NCI-H446 (cell line): ENCODE results near the gene PDCD1.

Experiments
- DNase-seq, 2 experiments: peaks; one replicate each; lab custom pipeline; 2025; lab: John Stamatoyannopoulos, UW

The PDCD1 gene

DNA sequence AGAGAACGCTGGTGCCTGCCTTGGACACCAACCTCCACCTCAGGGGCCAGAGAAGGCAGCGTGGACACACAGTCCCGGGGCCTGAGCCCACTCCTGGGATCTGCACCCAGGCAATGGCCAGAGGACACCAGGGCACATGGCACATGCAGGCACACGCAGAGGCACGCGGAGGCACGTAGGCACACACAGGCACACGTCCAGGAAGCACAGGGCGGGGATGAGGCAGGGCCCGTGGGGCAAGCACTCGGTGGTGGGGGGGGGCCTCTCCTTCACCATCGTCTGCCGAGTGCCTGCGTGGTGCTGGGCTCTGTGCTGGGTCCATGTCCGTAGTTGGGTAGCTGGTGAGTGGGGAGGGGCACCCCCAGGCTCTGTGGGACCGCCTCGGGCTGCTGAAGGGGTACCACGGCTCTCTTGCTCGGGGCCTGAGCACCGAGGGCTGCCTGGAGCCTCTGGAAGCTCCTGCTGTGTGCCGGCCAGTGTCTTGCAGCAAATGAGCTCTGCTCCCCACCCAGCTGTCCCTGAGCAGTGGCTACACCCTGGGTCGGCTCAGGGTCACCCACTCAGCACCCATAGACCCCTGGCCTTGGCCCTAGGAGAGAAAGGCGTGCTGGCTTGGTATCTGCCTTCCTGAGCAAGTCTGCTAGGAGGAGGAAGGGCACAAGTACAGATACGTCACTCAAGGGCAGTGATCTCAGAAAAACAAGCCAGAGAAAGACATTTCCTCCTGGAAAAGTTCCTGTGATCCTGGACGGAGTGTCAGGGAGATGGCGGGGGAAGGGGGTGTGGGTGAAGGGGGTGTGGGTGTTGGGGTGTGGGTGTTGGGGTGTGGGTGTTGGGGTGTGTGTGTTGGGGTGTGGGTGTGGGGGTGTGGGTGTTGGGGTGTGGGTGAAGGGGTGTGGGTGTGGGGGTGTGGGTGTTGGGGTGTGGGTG, 37.3 kb upstream of the PDCD1 start:
- DNase-seq: no peak

DNA sequence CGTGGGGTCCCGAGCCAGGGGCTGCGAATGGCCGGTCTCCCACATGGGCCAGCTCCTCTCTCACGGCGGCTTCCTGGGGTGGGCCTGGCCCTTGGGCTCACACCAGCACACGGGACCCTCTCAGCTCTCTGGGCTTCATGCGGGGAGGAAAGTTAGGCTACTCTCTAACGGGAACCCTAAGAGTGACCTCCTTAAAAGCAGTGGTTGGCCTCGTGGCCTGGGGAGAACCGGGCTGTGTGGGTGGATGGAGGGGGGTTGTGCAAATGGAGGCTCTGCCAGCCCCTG, 36.7 kb upstream of the PDCD1 start:
- no peak for DNase-seq

DNA sequence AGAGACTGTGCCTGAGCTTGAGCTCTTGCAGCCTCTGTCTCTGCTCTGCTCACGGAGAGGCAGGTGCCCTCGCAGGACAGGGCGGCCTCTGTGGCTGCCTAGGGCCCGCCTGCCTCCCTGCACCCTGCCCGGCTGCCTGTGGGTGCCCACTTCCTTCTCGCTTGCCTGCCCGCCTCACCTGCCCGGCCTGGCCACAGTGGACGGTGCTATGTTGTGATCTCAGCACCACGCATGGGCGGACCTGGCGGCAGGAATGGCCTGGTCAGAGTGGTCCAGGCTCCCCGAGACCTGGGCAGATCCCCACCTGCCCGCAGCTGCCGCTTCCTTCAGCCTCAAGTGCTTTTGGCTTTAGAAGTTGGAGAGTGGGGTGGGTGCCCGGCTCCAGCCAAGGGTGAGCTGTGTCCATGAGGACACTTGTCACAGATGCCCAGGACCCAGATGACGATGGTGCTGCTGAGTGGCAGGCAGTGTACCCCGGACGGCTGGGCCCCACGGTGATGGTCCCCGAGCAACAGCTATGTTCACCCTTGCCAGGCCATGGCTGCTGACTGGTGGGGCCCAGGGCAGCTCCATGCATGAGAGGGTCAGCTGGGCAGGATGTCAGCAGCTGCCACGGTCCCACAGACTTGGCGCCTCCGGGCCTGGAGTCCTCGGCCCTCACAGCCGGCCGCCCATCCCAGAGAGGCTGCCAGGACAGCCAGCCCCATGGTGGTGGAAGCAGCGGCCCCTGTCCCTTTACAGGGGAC, 36.2 kb upstream of the PDCD1 start:
- DNase-seq: no peak

DNA sequence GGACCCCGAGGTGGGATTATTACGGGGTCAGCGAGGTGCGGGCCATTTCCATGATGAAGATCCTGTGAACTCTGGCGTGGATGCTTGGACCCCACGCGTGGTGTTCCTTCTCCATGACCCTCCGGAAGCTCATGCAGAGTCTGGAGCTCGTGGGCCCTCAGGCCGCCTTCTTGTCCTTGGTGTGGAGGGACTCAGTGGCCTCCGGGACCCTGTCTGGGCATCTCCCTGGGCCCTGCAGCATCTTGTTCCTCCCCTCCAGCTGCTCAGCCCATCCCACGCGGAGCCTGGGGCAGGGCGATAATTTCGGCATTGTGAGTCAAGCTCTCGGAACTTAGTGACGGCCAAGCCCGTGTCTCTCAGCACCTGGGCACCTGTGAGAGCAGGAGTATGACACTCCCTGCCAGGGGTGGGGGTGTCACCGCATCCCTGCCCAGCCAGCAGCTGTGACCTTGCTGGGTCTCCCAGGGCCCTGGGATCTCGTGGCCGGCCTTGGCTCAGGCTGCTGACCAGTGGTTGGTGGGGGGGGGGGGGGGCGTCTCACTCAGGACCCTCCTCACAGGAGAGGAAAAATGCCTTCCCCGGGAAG, 35.5 kb upstream of the PDCD1 start:
- DNase-seq: no peak

DNA sequence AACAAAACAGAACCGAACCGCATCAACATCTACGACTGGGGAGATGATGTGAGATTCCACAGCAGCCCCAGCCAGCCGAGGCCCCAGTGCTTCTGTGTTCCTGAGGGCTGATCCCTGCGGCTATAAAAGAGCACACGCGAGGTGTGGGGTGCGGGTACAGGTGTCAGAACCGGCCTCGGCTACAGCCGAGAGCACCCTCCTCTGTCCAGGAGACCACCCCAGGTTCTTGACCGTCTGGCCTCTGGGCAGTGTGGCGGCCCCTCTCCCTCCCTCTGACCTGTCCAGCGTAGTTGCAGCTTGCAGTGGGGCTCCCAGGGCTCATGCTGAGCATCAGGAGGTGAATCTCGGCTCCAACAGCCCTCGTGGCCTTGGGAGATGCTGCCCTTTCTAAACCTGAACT, 34.6 kb upstream of the PDCD1 start:
- DNase-seq: no peak

DNA sequence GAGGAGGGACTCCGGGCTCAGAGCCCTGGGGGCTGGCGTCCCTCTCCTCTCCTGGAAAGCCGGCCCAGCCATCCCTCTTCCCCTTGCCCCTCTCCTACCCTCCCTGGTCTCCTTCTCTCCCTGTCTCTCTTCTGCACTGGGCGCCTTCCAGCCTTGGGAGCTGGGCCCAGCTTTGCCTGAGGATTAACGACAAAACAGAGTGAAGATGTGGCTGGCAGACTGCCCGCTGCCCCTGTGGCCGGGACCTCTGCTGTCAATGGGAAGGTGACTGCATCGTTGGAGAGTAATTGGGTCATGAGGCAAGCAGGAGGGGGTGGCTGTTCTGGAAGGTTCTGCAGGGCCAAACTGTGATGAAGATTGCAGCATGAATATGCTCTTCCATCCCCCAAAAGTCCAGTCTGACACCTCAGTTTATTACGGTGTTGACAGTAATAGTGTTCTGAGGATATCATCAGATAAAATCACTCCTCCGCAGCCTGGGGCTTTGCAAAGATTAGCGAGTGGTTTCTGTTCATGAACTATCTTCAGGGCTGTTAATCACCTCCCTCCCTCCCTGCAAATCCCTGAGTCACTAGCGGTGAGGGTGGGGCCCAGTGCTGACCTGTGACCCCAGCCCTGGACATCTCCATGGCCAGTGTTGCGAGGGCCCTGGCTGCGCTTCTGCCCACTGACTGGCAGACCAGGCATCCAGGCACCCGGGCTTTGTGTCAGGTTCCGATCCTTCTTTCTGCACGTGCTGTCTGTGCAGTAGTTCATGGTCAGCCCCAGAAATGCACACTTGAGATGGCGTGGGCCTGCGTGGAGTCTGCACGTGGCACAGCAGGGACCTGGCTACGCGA, 33.8 kb upstream of the PDCD1 start:
- no peak for DNase-seq

DNA sequence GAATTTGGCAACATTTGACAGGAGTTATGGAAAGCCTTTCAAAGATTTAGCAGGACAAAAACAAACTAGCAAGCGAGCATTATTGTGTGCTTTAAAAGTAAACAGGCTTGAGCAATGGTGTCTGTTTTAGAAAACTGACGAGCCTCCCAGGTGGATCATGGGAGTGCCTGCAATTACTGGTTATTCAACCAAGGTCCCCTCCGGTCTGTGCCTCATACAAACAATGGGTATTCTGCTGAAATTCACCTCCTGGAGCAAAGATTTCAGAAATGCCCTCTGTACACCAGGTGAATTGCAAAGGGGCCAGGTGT, 33.2 kb upstream of the PDCD1 start:
- DNase-seq: no peak

DNA sequence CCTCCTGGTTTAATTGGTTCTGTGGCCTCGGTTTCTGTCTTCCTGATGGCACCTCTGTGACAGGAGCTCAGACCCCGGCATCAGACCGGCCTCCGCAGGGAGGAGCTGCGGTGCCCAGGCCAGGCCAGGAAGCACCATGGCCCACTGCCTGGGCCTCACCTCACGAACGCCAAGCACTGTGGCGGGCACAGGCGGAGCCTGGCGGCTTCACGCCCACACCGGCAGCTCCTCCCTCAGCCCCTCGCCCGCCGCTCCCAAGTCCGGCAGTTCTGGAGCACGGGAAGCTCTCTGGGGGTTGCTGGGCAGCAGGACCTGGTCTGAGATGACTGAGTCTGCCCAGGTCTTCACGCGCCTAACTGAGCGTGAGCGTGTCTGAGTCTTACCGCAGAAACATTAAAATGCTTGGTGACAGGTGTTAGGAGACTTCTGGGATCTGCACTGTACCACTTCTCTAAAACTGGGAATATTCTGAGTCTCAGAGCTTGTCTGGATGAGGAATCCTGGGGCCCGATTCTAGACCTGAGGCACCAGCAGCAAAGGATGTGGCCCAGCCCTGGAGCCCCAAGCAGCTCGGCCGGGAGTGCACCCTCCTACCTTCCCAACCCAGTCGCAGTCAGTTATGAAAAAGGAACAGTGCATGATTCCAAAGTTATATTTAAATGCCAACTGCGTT, 32.8 kb upstream of the PDCD1 start:
- no peak for DNase-seq

DNA sequence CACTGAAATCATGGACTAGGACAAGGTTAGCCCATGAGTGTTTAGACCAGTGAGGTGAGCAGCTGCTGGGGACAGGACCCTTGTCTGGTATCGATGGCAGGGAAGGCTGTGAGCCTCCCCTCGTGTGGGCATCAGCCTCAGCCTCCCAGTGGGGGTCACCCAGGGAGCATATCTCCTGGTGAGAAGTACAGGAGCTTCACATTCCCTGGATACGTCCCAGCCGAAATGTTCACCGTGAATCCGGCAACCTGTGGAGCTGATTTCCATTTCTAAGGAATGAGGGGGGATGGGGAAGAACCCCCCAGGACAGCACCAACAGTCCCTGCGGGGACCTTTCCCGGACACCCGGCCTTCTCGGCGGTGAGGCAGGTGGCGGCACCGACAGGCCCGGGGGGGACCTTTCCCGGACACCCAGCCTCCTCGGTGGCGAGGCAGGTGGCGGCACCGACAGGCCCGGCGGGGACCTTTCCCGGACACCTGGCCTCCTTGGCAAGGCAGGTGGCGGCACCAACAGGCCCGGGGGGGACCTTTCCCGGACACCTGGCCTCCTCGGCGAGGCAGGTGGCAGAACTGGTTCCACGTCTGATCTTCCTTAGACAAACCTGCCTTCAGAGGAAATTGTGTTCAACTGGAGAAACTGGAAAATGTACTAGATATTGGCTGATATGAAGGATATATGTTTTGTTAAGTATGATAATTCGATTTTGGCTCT, 32.0 kb upstream of the PDCD1 start:
- DNase-seq: no peak

DNA sequence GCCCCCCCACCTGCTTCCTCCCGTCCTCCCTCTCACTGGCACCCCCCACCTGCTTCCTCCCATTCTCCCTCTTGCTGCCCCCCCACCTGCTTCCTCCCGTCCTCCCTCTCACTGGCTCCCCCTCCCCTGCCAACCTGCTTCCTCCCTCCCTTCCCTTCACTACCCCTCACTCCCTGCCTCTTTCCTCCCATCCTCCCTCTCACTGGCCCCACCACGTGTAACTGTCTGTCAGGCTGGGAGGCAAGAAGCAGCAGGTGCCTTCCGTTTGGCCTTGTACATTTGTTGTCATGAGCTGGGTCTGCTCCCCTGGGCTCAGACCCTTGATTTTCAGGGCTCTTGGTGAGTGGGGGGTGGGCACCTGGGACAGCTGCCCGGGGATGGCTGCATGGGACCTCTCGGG, 29.9 kb upstream of the PDCD1 start:
- no peak for DNase-seq

DNA sequence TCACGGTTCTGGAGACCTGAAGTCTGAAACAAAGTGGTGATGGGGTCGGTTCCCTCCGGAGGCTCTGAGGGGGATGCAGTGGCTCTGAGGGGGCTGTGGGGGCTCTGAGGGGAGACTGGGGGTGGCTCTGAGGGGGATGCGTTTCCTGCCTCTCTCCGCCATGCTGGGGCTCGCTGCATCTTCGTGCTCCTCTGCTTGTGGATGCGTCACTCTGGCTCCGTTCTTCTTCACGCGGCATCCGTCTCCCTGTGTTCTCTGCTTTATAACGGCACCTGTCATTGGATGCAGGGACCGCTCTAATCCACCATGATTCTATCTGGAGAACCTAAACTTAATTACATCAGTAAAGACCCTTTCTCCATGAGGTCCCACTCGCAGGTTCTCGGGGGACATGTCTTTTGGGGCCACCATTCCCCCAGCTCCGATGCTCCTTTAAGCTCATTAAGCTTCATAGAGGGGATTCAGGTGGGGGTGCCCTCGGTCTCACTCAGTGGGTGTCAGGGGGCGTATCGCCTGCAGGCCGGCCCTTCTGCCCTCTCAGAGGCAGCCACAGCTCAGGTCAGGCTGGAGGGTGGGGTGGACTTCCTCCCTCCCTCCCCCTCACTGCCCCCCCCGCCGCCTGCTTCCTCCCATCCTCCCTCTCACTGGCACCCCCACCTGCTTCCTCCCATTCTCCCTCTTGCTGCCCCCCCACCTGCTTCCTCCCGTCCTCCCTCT, 29.3 kb upstream of the PDCD1 start:
- DNase-seq: no peak

DNA sequence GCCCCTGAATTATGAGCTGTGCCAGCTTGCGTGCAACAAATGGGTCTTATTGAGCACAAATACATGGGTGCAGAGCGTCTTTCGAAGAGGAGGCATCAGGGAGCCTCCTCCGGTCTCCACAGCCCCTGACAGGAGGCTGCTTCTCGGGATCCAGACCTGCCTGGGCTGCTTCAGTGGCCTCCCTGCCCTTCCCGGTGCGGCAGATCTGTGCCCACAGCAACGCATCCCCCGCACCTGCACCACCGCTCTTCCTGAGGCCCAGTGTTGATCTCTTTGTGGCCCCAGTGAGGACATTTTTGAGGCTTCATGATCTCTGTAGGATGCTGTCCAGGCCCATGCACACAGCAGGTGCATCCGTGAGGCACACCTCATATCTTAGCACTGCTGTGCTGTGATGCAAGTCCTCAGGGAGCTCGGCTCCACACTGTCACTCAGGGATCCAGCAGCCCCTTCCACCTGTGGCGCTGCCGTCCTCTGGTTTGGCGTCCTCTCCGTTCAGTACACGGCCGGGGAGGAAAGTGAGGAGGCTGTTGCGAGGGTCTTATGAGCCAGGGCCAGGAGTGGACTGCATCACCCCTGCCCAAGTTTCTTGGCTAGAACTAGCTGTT, 28.2 kb upstream of the PDCD1 start:
- DNase-seq: no peak

DNA sequence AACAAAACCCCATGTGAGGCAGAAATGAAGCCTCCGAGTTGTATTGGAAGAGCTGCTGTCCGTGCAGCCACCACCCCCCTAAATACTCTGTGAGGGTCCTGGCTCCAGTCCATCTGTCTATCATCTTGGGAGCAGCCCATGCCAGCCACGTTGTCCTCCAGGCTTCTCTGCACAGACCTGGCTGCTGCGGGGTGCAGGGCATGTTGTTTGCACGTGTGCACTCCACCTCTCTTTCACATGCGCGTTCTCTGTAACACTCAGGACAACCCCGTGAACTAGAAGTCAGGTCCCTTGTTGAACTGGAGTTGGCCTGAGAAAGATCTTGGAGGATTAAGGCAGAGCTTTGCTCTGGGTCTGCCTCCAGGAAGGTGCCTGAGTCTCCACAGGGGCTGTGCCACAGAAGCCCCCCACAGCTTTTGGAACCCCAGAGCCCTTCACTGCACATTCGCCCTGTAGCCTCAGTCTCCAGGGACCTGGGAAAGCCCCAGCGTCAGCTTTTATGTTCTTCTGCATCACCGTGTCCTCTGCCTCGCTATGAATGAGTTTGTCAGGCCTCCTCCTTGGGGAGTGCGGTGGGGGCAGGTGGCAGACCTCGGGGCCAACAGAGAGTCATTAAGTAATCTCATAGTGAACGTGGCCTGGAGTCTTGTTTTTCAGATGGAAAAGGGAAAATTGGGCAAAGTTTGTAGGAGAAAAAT, 27.4 kb upstream of the PDCD1 start:
- no peak for DNase-seq

DNA sequence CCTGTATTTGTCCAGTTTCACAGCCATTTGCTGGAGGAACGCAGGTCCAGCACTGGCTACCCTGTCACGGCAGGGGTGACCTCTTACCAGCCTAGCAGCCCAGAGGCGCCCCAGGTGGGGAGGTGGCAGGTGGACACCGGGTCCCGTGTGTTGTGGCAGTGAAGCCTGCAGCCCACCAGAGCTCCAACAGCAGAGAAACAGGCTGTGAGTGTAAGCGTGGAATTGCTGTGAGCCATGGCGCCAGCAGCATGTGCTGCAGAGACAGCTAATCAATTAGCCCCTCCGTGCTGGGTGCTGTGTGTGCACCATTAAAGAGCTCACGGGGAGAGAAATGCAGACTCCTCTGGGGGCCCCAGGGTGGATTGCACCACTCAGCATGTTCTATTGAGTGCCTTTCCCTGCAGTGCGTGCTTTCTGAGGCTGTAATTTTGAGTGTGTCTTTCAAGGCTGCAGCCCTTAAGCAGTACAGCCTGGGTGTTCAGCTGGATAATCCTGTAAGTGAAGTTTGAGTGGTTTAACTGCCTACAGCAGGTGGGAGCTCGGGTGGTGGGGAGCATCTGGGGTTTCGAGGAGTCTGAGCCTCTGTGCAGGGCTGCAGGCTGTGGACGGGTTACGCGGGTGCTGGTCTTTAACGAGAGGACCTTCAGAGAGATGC, 26.7 kb upstream of the PDCD1 start:
- no peak for DNase-seq

DNA sequence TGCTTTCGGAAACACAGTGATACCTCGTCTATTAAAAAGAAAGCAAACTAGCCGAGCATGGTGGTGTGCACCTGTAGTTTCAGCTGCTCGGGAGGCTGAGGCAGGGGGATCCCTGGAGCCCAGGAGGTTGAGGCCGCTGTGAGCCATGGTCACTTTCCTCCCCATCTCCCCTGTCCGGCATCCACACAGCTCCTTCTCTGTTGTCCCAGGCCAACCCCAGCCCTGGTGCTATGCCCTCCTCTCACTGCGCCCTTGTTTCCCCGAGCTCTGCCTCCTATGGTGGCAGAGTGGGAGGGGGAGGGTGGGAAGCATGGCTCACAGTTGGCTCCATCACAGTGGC, 26.2 kb upstream of the PDCD1 start:
- DNase-seq: no peak

DNA sequence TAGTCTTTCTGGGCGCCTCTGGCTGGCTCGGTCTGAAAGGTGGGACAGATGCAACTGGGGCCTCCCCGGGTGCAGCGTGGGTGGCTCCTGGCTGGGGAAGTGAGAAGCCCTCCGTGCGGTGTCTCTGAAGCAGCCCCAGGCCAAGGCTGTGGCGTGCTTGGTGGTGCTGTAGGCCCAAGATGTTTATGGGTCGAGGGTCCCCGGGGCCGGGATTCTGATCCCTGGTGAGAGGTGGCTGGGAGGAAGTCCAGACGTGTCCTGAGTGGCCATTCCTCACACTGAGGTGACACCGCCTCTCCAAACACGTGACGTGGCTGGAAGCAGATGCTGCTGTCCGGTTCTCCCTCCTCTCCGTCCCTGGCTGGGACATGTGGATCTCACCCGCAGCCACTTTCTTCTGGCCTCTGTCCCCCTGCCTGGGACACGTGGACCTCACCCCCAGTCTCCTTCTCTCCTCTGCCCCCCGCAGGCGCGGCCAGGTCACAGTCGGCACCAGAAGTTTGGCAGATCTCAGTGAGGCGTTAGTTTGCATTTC, 23.5 kb upstream of the PDCD1 start:
- no peak for DNase-seq

DNA sequence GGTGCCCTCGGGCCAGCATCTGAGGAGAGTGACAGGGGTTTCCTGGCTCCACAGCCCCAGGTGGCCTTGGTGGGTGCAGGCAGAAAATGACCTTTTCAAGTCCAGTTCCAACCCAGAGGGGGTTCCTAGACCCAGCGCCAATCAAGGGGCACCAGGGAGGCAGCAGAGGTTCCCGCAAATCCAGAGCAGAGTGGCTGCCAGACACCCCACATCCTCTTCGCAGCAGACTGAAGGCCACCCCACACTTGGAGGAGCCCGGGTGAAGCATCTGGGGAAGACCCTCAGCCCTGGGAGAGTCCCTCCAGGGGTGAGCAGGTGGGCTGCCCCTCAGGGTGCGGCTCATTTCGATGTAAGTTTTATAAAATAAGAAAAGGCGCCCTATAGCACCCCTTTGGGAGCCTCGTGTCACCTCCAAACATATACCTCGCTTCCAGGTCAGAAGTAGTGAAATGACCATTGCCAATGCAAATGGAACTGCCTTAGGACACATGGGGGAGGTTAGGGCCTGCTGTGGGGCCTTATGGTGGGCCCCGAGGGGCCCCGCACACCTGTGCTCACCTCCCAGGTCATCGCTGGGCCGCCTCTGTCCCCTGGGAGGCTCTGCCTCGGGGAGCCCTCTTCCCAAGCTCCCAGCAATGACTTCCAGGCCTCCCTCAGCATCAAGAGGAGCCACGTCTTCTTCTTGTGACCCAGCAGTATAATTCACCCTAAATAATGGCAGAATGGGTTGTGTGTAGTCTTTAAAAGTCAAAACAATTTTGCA, 21.8 kb upstream of the PDCD1 start:
- no peak for DNase-seq

DNA sequence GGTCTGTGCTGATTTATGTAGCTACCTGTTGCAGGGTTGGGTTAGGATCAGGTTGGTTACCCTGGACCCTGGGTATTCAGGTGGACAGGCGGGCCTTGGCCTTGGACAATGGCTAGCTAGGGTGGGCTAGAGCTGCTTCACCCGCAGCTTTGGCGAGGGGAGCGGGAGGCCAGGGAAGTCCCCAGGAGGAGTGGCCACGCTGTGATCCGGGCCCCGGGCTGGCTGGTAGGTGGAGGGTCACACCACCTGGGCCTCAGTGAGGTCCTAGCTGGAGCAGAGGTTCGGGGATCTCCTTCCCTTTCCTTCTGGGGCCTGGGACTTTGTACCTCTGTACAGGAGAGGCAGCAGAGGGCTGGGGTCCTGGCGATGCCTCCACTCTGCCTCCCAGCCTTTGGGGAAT, 20.6 kb upstream of the PDCD1 start:
- DNase-seq: no peak
